CD4-positive, alpha-beta T cell treated with Interleukin-4 for 4 hours (primary cell): Measurements from ENCODE around the gene RRAGC.
A peak's percentile ranks its signal among the peaks of the same experiment; 100 is the strongest.

Source experiments
- DNase-seq: peaks from one replicate; pipeline ENCODE4 v3.0.0-alpha.2; 2020

The RRAGC gene

GRCh38 chr1:38859561-38860453, at the start of gene RRAGC:
Gene RRAGC (minus strand): TSS chr1:38859772. CDS start chr1:38859646, 126 bp downstream.
- peak; percentile 98 for DNase-seq

DNA sequence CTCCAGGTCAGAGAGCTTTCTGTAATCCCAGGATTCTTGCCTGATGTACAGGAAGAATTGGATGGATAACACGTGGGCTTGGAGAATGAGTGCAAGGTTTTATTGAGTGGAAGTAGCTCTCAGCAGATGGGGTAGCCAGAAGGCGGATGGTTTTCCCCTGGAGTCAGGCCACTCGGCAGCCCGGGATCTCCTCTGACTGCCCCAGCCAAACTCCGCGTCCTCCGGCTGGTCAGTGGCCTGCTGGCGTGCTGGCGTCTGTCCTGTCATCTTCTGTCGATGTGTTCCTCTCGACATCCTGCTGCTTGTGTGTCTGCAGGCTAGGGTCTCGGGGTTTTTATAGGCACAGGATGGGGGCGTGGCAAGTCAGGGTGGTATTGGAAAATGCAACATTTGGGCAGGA, 49.2 kb upstream of the RRAGC start:
- no peak for DNase-seq

GRCh38 chr1:38905985-38906384, 46.4 kb upstream of the RRAGC start:
- no peak for DNase-seq

- no peak for DNase-seq
Observed at GRCh38 chr1:38899560-38899959, 40.0 kb upstream of the RRAGC start.

DNA sequence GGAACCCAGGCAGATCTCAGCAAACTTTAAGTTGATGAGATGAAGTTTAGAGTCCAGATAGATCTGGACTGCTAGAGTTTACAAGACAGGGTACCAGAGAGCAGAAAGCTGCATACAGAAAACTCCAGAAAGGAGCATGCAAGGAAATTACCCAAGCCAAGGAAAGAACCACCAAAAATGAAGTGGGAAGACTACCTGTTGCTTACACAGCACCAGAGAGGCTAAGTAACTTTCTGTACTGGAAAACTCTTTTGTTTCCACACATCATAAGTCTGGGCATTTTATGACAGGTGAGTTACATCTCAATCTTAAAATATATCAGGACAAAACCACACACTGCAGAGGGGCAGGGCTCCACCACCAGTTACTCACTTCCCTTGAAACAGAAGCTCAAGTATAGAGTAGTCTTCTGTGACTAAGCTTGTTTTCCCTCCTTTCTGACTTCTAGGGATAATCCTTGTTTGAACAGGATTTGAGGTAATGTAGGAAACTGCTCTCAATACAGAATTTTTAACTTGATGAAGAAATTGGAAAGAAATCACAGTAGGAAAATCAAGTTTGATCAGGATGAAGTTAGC, 39.2 kb upstream of the RRAGC start:
- DNase-seq, result no peak

DNA sequence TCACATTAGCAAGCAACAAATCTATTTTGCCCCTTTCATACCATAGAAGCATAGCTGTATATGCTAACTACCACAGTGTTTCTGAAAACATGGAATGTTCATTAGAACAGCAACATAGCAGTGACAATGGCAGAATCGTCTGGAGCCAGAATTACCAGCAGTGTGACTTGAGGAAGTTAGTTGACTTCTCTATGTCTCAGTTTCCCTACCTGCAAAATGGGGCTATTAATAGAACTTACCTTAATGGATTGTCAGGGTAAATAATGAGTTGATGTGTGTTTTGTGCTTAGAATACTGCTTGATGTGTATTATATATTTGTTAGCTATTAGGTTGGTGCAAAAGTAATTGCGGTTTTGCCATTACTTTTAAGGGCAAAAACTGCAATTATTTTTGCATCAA, 36.6 kb upstream of the RRAGC start:
- no peak for DNase-seq

GRCh38 chr1:38892976-38893375, 33.4 kb upstream of the RRAGC start:
- DNase-seq, result no peak

DNA sequence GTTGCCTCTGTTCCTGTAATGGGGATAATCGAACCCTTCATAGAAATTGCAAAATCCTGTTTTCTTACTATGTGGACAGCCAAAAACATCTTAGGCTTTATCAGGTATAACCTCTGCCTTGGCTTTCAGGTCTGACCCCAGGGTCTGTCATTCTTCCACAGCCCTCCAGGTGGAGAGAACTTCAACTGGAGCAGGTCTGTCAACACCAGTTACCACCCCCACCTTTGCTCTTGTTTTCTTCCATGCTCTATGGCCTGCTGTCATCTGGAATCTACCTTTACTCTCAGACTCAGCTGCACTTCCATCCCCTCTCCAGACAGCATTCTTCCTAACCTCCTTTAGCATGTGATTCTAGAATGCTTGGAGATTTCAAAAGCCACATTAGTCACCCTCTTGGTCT, 32.2 kb upstream of the RRAGC start:
- no peak for DNase-seq

DNA sequence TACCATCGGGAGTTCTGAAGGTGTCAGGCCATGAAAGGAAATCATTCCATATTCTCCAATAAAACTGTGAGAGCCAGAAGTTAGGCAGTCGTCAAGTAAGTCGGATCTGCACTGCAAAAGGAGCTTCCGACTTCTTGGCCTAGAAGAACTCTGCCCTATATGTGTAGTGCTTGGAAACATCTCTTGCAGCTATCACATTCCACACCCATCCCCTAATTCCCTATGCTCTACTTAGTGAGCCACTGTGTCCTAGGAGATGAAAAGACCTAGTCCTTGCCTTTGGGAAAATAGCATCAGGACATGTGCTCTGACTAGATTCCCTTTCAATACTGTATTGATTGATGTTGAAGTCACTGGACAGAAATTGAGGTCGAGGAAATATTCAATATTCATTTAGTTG, 30.0 kb upstream of the RRAGC start:
- no peak for DNase-seq

DNA sequence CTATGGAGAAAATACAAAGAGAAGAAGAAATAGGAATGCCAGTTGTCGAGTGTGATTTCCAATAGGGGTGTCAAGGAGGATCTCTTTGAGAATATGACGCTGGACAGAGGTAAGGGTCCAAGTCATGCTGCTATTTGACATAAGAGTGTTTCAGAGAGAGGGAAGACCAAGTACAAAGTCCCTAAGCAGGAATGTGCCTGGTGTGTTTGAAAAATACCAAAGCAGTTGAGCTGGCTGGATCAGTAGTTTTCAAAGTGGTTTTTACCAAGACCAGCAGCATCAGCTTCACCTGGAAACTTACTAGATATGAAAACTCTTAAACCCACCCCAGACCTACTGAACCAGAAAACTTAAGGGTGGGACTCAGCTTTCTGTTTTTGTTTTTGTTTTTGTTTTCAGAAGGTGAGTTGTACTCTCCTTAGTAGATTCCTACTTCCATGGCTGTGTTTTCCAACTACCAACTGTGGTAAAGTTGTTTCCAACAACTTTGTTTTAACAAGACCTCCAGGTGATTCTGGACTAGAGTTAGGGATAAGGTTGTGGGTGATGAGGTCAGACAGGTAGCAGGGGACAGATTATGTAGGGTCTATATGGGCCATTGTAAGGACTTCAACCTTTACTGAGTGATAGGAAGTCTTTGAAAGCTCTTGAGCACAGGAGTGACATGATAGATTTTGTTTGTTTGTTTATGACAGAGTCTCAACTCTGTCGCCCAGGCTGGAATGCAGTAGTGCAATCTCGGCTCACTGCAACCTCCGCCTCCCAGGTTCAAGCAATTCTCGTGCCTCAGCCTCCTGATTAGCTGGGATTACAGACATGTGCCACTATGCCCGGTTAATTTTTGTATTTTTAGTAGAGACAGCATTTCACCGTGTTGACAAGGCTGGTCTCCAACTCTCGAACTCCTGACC, 29.1 kb upstream of the RRAGC start:
- DNase-seq, result no peak

- no peak for DNase-seq
Observed at GRCh38 chr1:38885092-38885491, 25.5 kb upstream of the RRAGC start.

GRCh38 chr1:38881487-38881886, 21.9 kb upstream of the RRAGC start, which contains the start of gene GJA9:
Gene GJA9 (minus strand): TSS chr1:38881587. CDS start chr1:38876098, 5,489 bp downstream.
- no peak for DNase-seq

GRCh38 chr1:38875811-38876210, 16.2 kb upstream of the RRAGC start:
- no peak for DNase-seq

DNA sequence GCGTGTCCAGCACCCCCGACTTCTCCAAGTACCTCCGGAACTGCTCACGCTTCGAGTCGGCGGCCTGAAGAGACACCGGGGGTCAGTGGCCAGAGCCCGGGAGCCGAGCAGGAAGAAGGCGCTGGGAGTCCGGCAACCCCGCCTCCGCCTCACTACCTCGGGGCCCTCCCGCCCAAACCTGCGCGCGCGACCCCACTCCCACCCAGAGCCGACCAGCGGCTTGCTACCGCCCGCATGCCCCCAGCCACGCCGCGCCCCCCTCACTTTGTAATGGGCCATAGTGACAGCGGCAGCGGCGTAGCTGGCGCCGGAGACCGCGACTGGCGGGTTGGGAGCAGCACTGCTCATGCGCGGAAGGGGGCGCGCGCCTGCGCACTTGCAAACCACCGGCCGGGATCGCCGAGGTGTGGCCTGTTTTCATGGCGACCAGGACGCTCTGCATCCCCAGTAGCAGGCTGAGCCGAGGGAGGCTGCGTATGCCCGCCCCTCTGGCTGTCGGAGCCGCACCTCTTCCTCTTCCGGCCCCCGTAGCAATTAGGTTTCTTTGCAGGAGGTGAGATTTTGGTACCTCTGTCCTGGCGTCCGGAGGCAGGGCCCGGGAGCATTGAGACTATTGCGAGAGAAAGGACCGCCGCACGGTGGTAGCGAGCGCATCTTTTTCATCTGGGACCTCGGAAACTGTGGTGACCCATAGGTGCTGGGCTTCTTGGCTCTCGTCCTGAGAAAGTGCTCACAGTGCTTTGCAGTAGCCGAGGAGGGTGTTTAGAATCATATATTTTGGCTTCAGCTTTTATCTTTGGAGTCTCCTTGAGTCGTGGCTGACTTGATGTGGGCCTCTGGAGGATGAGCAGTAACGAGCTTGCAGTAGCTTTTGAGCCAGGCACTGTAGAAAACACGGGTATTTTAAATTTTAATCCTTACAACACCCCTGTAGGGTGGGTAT, 13.7 kb upstream of the RRAGC start, which contains the start of gene MYCBP:
Gene MYCBP (minus strand): TSS at position 322 of the 943 bp plus-strand sequence. CDS start 43 bp downstream, at position 279.
- peak; percentile 97 for DNase-seq

- peak; percentile 31 for DNase-seq
Observed at GRCh38 chr1:38872401-38873026, 12.9 kb upstream of the RRAGC start.

GRCh38 chr1:38870996-38871395, 11.4 kb upstream of the RRAGC start:
- no peak for DNase-seq

- no peak for DNase-seq
Observed at GRCh38 chr1:38867208-38867607, 7.6 kb upstream of the RRAGC start.

- no peak for DNase-seq
Observed at GRCh38 chr1:38865112-38865715, 5.6 kb upstream of the RRAGC start.

GRCh38 chr1:38860454-38860795, 853 bp upstream of the RRAGC start:
- DNase-seq, result no peak

DNA sequence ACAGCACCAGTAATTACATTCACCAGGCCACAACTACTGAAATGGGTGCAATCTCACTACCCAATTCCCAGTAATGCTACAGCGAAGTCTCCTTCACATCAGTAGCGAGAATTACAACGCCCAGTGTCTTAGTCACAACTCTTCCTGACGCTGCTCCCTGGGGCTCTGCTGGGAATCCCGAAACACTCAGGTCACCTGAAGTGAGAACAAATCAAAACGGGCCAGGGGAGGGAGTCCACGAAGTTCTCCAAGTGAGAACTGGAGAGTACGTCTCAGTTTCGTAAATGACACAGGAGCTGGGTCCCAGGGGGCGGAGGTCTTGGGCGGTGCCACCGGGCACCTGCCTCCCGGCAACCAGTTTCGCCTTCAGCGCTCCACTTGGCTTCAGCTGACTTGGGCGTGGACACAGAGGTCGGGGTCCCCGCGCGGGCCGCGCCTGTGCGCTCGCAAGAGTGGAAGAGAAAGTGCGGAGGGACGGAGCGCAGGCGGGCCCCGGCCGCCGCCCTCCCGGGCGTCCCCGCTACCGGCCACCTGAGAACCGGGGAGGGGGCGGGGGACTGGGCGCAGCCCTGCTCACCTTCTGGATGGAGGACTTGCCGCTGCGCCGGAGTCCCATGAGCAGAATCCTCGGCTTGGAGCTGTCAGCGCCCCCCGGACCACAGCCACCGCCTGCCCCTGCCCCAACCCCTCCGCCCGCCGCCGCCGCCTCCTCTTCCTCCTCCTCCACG, 575 bp downstream of the RRAGC start:
- peak; percentile 40 for DNase-seq
